Suppressor macrophage (primary cell): ENCODE results near the gene PPID.
"Not testable (repeated sequence)": the region's sequence is repeated elsewhere in the genome, so short reads cannot be mapped to it uniquely, and the experiment has no call there.

ENCODE experiments used
- DNase-seq, 4 experiments: peaks; one replicate each; pipeline ENCODE4 v3.0.0-alpha.2; 2020 to 2022
- total RNA-seq, 17 experiments: gene quantifications; one replicate each; lab custom pipeline; 2026; ENCODE audit warnings: mixed read lengths in 6 of 17, inconsistent platforms in 3 of 17; lab: John Stamatoyannopoulos, UW

PPID gene
- 21.6 to 47.8 (median 33.9) reads per million in 17 experiments for total RNA-seq

GRCh38 chr4:158722917-158723793 is at the start of gene PPID:
Gene PPID, minus strand, starts transcription at chr4:158723396. Its CDS starts 108 bp downstream, at chr4:158723288.
- DNase-seq, result peak; percentile 89 to 95 (median 92)

GRCh38 chr4:158771776-158772175 is 48.6 kb upstream of the PPID start:
- no peak for DNase-seq

GRCh38 chr4:158770671-158771070 is 47.5 kb upstream of the PPID start:
- DNase-seq, result no peak

GRCh38 chr4:158769175-158769921 is 46.2 kb upstream of the PPID start:
- peak; percentile 49 to 76 (median 71) for DNase-seq

GRCh38 chr4:158768555-158769174 is 45.5 kb upstream of the PPID start, which contains the start of gene FNIP2:
Gene FNIP2, plus strand, starts transcription at chr4:158769026. Its CDS starts 187 bp downstream, at chr4:158769213.
- peak; percentile 84 to 96 (median 90) for DNase-seq

- peak in 1 of 4 experiments; percentile 33 for DNase-seq
Observed at GRCh38 chr4:158767451-158767850, 44.3 kb upstream of the PPID start.

GRCh38 chr4:158766434-158767044 is 43.3 kb upstream of the PPID start:
- peak; percentile 51 to 87 (median 72) for DNase-seq

GRCh38 chr4:158763462-158763861 is 40.3 kb upstream of the PPID start:
- DNase-seq, result no peak

GRCh38 chr4:158762553-158762952 is 39.4 kb upstream of the PPID start:
- no peak for DNase-seq

GRCh38 chr4:158760866-158761265 is 37.7 kb upstream of the PPID start:
- no peak for DNase-seq

GRCh38 chr4:158759539-158759938 is 36.3 kb upstream of the PPID start:
- DNase-seq, result not testable (repeated sequence)

GRCh38 chr4:158758703-158759102 is 35.5 kb upstream of the PPID start:
- no peak for DNase-seq

GRCh38 chr4:158758142-158758541 is 34.9 kb upstream of the PPID start:
- no peak for DNase-seq

- DNase-seq, result no peak
Observed at GRCh38 chr4:158756588-158756987, 33.4 kb upstream of the PPID start.

- not testable (repeated sequence) for DNase-seq
Observed at GRCh38 chr4:158755819-158756218, 32.6 kb upstream of the PPID start.

- no peak for DNase-seq
Observed at GRCh38 chr4:158754385-158755180, 31.4 kb upstream of the PPID start.

GRCh38 chr4:158750379-158750778 is 27.2 kb upstream of the PPID start:
- DNase-seq, result no peak

- DNase-seq, result not testable (repeated sequence)
Observed at GRCh38 chr4:158746537-158746936, 23.3 kb upstream of the PPID start.

- no peak for DNase-seq
Observed at GRCh38 chr4:158741326-158742021, 18.3 kb upstream of the PPID start.

GRCh38 chr4:158739600-158739999 is 16.4 kb upstream of the PPID start:
- DNase-seq, result no peak

- DNase-seq, result no peak
Observed at GRCh38 chr4:158738866-158739265, 15.7 kb upstream of the PPID start.
